Urothelium cell line (cell line): Measurements from ENCODE around the gene KRTAP6-3.

Experiments
- DNase-seq: peaks from one replicate; pipeline ENCODE4 v3.0.0; 2011; ENCODE audit warnings: low spot score, mixed read lengths
- FAIRE-seq: peaks from 2 replicates; lab custom pipeline; 2011; peaks lifted over from hg19 to GRCh38; lab: Jason Lieb, UNC

The KRTAP6-3 gene

GRCh38 chr21:30623362-30623761 is 31.1 kb downstream of the KRTAP6-3 start:
- peak; percentile 17 for FAIRE-seq
- no peak for DNase-seq

- no peak for DNase-seq
- FAIRE-seq = no peak
These were observed 33.4 kb downstream of the KRTAP6-3 start for GRCh38 chr21:30625449-30626165.

- no peak for DNase-seq
- FAIRE-seq = no peak
These were observed 35.9 kb downstream of the KRTAP6-3 start for GRCh38 chr21:30628109-30628508.

GRCh38 chr21:30629200-30629599 is 37.0 kb downstream of the KRTAP6-3 start:
- DNase-seq (no peak), FAIRE-seq (no peak)

GRCh38 chr21:30634906-30635305 is 42.7 kb downstream of the KRTAP6-3 start, which contains the start of gene KRTAP20-2:
Gene KRTAP20-2 (plus strand): TSS chr21:30635206. CDS start chr21:30635264, 58 bp downstream.
- FAIRE-seq (no peak), DNase-seq (no peak)

- no peak for DNase-seq
- FAIRE-seq = no peak
These were observed 46.4 kb downstream of the KRTAP6-3 start for GRCh38 chr21:30638686-30639085.

- DNase-seq = no peak
- peak; percentile 40 for FAIRE-seq
These were observed 50.3 kb downstream of the KRTAP6-3 start, which contains the start of gene KRTAP20-3 for GRCh38 chr21:30642564-30642963. Gene KRTAP20-3 (plus strand): TSS chr21:30642864.
